CD1c-positive myeloid dendritic cell (primary cell): ENCODE data around the gene SOS2.
A peak's percentile ranks its signal among the peaks of the same experiment; 100 is the strongest.

Experiments
- DNase-seq: peaks from one replicate; pipeline ENCODE4 v3.0.0-alpha.2; 2016; ENCODE audit errors: extremely low spot score

The SOS2 gene

DNA sequence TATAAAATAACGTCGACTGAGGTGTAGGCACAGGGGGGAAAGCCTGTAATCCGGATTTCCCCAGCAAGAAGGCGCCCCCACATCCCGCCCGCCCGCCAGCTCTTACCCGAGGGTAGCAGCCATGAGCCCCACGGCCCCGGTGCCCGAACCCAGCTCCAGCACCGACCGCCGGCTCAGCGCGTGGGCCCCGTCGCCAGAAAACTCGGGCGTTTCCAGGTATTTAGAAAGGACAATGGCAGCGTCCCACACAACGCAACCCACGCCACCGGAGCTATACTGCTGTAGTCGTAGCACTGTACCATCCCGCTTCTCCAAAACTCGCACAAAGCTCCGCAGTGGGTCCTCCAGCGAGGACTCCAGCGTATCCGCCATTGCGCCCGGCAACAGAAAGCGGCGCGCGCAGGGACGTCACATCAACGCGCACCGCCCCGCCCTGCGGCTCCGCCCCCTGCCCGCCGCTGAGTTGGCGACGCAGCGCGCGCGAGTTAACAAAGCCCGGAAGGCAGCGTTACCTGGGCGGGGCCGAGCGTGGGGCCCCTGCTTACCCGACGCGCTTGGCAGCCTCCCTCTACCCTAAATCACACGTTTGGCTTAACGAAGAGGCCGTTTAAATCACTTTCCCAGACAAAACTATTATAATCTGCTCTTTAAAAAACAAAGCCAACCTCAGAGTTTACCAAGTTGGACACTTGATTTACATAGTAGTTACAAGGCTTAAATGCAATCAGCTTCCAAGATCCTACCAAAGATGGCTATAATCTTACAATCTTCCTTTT lies 115.0 kb downstream of the SOS2 start, which contains the start of gene VCPKMT:
Gene VCPKMT (minus strand): TSS at position 392 of the 776 bp plus-strand sequence. CDS start 20 bp downstream, at position 372.
- DNase-seq = peak; percentile 98

- no peak for DNase-seq
Measured at GRCh38 chr14:50113381-50114035, 117.9 kb downstream of the SOS2 start.

GRCh38 chr14:50110323-50111037 lies 120.9 kb downstream of the SOS2 start:
- no peak for DNase-seq

- no peak for DNase-seq
Measured at GRCh38 chr14:50109342-50109741, 122.0 kb downstream of the SOS2 start.

DNA sequence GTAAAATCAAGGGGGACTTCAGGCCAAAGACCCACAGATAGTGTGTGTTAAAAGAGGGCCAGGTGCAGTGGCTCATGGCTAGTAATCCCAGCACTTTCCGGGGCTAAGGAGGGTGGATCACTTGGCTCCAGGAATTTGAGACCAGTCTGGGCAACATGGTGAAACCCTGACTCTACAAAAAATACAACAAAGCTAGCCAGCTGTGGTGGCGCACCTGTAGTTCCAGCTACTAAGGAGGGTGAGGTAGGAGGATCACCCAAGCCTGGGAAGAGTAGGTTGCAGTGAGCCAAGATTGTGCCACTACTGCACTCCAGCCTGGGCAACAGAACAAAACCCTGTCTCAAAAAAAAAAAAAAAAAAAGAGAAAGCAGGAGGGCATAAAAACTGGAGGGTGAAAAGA lies 123.5 kb downstream of the SOS2 start:
- no peak for DNase-seq

DNA sequence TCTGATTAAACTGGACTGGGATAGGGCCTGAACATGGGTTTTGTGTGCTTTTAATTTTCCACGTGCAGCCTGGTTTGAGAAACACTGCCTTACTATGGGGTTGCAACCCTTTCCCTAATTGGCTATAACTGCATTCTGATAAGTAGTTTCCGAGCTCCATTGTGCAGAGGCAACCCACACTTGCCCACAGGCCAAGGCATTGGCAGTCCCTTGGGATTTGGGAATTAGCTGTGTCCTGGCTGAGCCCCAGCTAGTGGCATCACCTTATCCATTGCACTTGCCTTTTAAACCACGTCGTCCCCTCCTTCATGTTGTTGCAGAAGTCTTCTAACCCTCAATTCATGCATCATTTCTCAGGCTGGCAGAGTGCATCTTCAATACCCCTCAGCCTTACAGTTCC lies 125.2 kb downstream of the SOS2 start:
- DNase-seq = no peak

DNA sequence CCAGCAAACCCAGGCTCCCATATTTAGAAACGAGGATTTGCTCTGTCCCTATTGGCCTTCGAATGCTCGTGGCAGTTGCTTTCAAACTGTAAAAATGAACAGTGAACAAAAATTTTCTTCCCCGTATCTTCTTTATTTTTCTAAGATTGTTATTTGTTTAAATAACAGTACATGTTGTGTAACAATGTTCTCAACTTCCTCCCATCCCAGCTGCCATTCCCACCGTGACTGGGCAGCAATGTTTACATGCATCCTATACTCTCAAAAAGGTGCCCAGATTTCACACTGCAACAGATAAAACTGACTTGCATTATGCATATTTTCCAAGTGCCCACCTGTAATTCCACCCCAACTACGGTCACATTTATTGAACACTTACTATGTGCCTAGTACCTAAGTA lies 127.8 kb downstream of the SOS2 start:
- DNase-seq = no peak

GRCh38 chr14:50101417-50101816 lies 130.0 kb downstream of the SOS2 start:
- no peak for DNase-seq

DNA sequence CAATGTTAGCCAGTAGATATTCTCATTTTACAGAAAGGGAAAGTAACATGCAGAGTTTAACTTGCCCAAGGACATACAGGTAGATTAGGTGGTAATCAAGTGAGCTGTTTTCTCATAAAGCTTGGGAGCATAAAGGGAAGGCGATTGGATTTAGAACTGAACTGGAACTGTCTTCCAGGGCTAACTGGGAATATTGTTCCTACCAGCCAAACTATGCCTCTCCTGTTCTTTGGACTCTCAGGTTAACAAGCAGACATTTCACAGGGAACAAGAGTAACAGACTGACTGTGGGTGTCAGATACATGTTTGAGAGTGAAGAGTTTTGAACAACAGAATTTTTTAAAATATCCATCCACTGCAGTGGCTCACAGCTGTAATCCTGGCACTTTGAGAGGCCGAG lies 130.6 kb downstream of the SOS2 start:
- DNase-seq = no peak

- no peak for DNase-seq
Measured at GRCh38 chr14:50099335-50099734, 132.0 kb downstream of the SOS2 start.

- DNase-seq = peak; percentile 43
Measured at GRCh38 chr14:50095895-50096294, 135.5 kb downstream of the SOS2 start.

DNA sequence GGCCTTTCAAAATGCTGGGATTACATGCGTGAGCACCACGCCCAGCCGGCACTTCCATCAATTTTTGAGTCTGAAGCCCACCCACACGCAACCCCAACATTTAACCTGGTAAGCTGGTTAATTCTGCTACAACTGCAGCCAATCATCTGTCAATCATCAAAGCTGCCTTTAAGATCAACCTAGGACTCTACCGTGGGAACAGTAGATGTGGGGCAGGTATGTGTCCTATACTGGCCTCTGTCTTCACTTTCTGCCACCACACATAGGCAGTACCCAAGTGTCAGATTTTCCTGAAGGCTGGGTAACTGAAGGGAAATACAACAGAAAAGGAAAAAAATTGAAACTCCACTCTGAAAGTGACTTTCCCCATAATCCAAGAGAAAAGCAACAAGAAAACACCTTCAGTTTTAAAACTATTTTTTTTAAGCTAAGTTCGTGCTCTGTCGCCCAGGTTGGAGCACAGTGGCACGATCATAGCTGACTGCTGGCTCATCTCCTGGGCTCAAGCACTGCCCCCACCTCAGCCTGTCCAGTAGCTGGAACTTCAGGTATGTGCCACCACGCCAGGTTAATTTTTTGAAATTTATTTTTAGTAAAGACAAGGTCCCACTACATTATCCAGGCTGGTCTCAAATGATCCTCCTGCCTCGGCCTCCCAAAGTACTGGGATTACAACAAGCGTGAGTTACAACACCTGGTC lies 137.2 kb downstream of the SOS2 start:
- DNase-seq = no peak

DNA sequence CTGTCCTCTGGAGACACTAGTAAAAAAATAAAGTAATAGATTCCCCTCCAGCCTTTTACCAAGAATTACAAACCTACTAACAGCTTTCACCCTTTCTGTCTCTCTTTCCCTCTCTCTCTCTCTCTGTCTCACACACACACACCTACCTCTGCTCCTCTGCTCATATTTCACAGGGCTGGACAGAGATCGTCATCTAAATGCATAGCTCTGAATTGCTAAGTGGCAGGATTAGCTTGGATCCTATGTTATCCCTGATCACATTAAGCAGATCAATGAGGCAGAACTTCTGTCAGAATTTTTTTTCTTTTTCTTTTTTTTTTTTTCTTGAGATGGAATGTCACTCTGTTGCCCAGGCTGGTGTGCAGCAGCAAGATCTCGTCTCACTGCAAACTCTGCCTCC lies 137.9 kb downstream of the SOS2 start:
- DNase-seq = no peak

DNA sequence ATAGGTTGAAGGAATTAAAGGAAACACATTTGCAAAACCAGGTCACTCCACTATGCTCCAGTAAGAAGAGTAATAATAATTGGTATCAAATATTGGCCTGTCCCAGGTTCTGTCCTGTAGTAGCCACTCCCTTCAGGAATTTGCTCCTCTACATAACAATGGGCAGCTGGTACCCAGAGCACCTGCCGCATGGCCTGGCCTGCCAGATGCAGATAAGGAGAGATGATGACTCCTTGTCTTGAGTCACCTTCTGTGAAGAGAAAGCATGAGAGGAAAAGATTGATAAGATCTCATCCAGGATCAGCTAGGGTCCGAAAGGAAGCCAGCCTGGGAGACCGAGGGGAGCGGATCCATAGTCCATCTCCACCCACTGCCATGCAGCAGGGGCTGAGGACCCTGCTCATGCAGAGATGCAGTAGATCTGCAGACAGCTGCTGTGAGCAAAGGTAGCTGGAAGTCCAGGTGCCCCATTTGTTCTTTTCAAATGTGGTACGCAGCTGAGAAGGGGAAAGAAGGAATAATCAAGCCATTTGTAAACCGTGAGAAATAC lies 139.3 kb downstream of the SOS2 start:
- DNase-seq = no peak

DNA sequence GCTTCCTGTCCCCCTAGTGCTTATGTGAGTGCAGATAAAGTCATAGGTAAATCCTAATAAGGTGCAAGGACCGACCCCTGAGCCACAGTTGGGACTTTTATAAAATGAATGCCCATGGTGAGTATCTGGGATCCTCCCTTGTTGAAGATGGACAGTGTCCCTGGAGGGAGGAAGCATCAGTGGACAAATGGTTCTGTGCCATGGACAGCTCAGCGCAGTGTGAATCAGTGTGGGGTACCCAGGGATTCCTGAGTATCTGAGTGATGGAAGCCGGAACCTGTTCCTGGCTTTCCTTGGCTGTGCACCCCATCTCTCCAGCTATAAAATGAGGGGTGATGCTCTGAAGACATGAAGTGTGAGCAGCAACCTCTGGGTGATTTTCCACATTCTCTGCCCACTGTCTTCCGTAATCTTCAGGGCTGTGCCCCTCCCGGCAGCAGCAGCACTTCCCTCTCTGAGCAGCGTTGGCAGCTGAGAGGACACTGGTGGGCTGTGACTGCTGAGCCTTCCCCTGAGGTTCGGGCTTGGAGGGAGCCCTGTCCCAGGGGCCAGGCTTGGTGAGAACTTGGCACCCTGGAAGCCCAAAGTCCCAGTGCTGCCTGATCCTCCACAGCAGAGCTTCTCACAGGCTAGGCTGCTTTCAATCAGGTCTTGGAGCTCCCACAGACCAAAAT lies 140.0 kb downstream of the SOS2 start:
- DNase-seq = peak; percentile 60

- DNase-seq = no peak
Measured at GRCh38 chr14:50089208-50089607, 142.2 kb downstream of the SOS2 start.

GRCh38 chr14:50088731-50089130 lies 142.6 kb downstream of the SOS2 start:
- no peak for DNase-seq

DNA sequence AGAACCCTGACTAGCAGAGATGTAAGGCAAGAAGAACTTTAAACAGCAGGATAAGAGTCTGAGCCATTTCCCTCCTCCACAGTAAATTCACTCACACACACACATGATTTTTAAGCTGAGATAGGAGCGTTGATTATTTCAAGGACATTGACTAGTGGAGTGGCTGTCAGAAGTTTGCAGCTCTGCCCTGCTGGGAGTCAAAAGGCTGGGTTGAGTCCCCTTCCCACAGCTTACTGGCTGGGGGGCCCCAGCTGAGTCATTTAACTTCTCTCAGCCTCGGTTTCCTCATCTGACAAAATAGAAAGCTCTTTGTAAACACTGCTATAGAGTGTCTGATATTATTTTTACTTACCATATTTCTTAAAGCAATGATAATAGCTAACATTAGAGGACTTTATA lies 143.3 kb downstream of the SOS2 start:
- DNase-seq = no peak

- peak; percentile 39 for DNase-seq
Measured at GRCh38 chr14:50087341-50088116, 143.8 kb downstream of the SOS2 start.

- no peak for DNase-seq
Measured at GRCh38 chr14:50086321-50086711, 145.1 kb downstream of the SOS2 start.
